GM06990 (cell line): Measurements from ENCODE around the gene RECQL5.

ENCODE experiments used
- DNase-seq: peaks from one replicate; pipeline ENCODE4 v3.0.0-alpha.2; 2011; ENCODE audit not compliant: insufficient read length; ENCODE audit errors: extremely low read depth
- H3K27me3 ChIP-seq: replicated peaks from 2 replicates; pipeline ENCODE4 v1.6.0; 2011; ENCODE audit warnings: low read length; ENCODE audit not compliant: control insufficient read depth, insufficient read depth
- H3K36me3 ChIP-seq: 2 replicates; pipeline ENCODE4 v1.5.1; 2011; ENCODE audit warnings: low read length; ENCODE audit not compliant: control insufficient read depth, insufficient read depth
- H3K4me3 ChIP-seq: replicated peaks from 2 replicates; pipeline ENCODE4 v1.5.1; 2011; ENCODE audit warnings: low read depth, mild to moderate bottlenecking, control low read depth, low read length
- CTCF ChIP-seq: IDR thresholded peaks from 2 replicates; pipeline ENCODE4 v1.5.1; 2011; ENCODE audit warnings: low read length, control low read depth, mild to moderate bottlenecking, inconsistent platforms; ENCODE audit not compliant: insufficient read depth, poor library complexity, severe bottlenecking

RECQL5 gene

DNA sequence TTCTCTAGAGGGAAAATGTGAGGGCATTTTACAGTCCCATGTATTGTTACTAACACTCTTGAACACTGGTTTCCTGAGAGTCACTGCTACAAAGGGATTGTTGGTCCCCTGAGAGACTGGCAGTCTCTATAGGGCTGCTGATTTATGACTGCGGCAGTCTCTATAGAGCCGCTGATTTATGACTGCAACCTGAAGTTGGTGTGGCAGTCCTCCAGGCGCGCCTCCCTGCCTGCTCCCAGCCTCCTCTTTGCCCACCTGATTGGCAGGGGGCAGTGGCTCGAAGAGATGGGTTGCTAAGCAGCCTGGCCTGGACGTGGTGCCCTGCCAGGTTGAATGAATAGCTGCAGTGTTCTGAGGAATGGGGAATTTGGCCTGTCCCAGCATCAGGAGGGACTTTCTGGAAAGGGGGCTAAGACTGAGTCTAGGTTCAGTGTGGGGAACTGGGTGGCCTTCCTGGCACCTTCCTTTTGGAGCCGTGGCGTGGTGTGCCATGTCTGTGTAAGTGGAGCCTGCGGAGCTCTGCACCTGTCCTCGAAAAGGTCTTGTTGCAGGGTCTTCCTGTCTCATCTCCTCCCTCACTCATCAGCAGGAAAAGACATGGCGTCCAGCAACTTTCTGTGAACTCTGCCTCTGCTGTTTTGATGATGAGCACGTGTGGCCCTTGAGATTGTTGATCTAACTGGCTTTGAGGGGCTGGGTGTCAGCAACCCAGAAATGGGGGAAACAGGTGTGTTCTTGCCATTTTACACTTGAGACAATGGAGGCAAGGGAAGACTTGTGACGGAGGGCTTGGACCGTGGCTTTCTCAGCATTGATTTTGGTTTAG is 25.1 kb upstream of the RECQL5 start:
- no peaks in the 10 kb centered on the region for H3K27me3 ChIP-seq
- no peak for TF ChIP-seq CTCF
- H3K36me3 ChIP-seq = peaks cover 26% of the 10 kb centered on the region
- H3K4me3 ChIP-seq = no peak overlapping the region
- DNase-seq = no peak

- Histone ChIP-seq H3K36me3 (peaks cover 23% of the 10 kb centered on the region), H3K4me3 (no peak overlapping the region)
- DNase-seq = no peak
These were observed 24.4 kb upstream of the RECQL5 start for GRCh38 chr17:75691371-75691791.

DNA sequence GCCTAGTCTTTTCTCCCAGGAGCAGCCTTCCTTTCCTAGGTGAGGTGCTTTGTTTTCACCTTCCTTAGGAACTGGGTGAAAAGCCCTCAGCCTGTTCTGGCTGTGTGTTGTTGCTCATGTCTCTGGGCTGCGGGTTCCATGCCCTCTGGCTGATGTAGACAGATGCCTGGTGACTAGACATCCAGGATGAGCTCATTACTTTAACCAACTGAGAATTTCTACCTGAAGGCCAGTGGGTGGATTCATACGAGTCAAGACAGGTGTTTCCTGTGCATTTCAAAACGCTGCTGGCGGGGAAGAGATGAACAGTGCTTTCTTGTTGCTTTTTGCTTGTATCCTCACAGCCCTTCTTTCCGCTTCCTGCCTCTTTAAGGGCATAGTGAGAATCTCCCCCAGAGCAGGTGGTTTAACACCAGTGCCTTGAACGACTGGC is 22.5 kb upstream of the RECQL5 start:
- peak; percentile 68 for DNase-seq
- H3K27me3 ChIP-seq = no peaks in the 10 kb centered on the region
- no peak for TF ChIP-seq CTCF
- no peak overlapping the region for H3K4me3 ChIP-seq
- H3K36me3 ChIP-seq = peaks cover 15% of the 10 kb centered on the region

More at GRCh38 chr17:75691371-75691791, 24.4 kb upstream of the RECQL5 start:
- H3K27me3 ChIP-seq = no peaks in the 10 kb centered on the region
- no peak for TF ChIP-seq CTCF

- DNase-seq = peak; percentile 28
- Histone ChIP-seq H3K4me3 (no peak overlapping the region), H3K36me3 (peaks cover 11% of the 10 kb centered on the region), H3K27me3 (no peaks in the 10 kb centered on the region)
- no peak for TF ChIP-seq CTCF
These were observed 21.4 kb upstream of the RECQL5 start for GRCh38 chr17:75688209-75688825.

DNA sequence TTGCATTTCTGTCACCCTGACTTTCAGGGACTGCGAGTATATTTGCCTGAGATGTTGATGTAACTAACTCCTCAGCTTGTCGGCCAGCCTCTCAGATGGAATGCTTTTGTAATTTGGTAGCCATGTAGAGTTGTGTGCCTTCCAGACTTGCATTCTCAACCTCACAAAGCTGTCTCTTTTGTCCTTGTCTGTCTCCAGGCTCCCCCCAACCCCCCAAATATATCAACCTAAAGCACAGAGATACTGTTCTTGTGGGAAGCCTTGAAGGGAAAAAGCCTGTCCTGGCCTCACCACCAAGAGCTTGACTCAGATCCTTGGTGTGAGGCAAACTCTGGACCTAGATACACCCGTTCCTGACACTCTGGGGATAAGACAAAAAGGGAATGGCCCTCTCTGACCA is 18.5 kb upstream of the RECQL5 start:
- TF ChIP-seq CTCF = no peak
- H3K4me3 ChIP-seq = no peak overlapping the region

More for the DNA sequence above, 18.5 kb upstream of the RECQL5 start:
- DNase-seq = no peak
- Histone ChIP-seq H3K27me3 (no peaks in the 10 kb centered on the region), H3K36me3 (peaks cover 5% of the 10 kb centered on the region)
